Mucosa of rectum (tissue), 2 donors: Measurements from ENCODE around the gene TBL1XR1.
"Not testable (repeated sequence)": the region's sequence is repeated elsewhere in the genome, so short reads cannot be mapped to it uniquely, and the experiment has no call there.

Experiments used
- H3K27ac ChIP-seq, 2 donors: one replicate each; pipeline ENCODE4 v1.7.0; 2013; ENCODE audit warnings: inconsistent platforms in 2 of 2, low read depth in 2 of 2, low read length in 2 of 2
- H3K27me3 ChIP-seq, 2 donors: one replicate each; pipeline ENCODE4 v1.7.0; 2013; ENCODE audit warnings: low read length in 2 of 2; ENCODE audit not compliant: control insufficient read depth in 2 of 2, insufficient read depth in 2 of 2
- H3K36me3 ChIP-seq, 2 donors: one replicate each; pipeline ENCODE4 v1.7.0; 2013; ENCODE audit warnings: low read length in 2 of 2; ENCODE audit not compliant: control insufficient read depth in 2 of 2, insufficient read depth in 2 of 2
- H3K4me1 ChIP-seq, 2 donors: one replicate each; pipeline ENCODE4 v1.7.0; 2013; ENCODE audit warnings: low read length in 2 of 2, mild to moderate bottlenecking in 1 of 2; ENCODE audit not compliant: control insufficient read depth in 2 of 2, insufficient read depth in 2 of 2
- H3K4me3 ChIP-seq, 2 donors: one replicate each; pipeline ENCODE4 v1.7.0; 2013; ENCODE audit warnings: low read length in 2 of 2
- H3K9ac ChIP-seq, 2 donors: one replicate each; pipeline ENCODE4 v1.7.0; 2013; ENCODE audit warnings: low read length in 2 of 2, low read depth in 1 of 2, mild to moderate bottlenecking in 1 of 2
- H3K9me3 ChIP-seq, 2 donors: one replicate each; pipeline ENCODE4 v1.7.0; 2013; ENCODE audit warnings: low read length in 2 of 2; ENCODE audit not compliant: control insufficient read depth in 2 of 2
- donor health status: healthy.
- donor health status: Normal muscosa, but diverticular disease.

TBL1XR1 gene

GRCh38 chr3:177186306-177186705, 11.0 kb downstream of the TBL1XR1 start:
- Histone ChIP-seq H3K4me3 (no peak overlapping the region), H3K36me3 (no peaks in the 10 kb centered on the region), H3K4me1 (peaks cover 3 to 12% of the 10 kb centered on the region in 2 donors), H3K9ac (no peak overlapping the region), H3K9me3 (no peaks in the 10 kb centered on the region), H3K27me3 (no peaks in the 10 kb centered on the region), H3K27ac (peak overlapping the region in 1 of 2 donors; percentile 29)

DNA sequence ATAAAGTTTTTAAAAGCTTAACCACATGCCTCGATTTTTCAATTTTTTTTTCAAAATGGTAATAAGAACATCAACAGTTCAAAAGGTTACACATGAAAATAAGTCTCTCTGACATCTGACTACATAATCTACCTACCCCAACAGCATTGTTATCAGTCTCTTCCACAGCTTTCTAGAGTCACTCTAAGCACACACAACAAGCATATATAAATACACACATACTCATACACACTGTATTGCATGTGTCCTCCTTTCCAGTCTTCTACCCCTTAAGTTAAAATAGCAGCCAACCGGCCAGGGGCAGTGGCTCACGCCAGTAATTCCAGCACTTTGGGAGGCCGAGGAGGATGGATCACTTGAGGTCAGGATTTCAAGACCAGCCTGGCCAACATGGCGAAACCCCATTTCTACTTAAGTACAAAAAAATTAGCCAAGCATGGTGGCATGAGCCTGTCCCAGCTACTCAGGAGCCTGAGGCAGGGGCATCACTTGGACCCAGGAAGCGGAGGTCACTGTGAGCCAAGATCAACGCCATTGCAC, 12.2 kb downstream of the TBL1XR1 start:
- Histone ChIP-seq H3K27ac (no peak overlapping the region), H3K27me3 (no peaks in the 10 kb centered on the region), H3K4me1 (peaks cover 0 to 8% of the 10 kb centered on the region in 2 donors)

GRCh38 chr3:177184602-177185001, 12.7 kb downstream of the TBL1XR1 start:
- not testable (repeated sequence) for H3K36me3 ChIP-seq

More for the DNA sequence above, 12.2 kb downstream of the TBL1XR1 start:
- H3K9me3 ChIP-seq = no peaks in the 10 kb centered on the region
- no peak overlapping the region for H3K9ac ChIP-seq
- no peaks in the 10 kb centered on the region for H3K36me3 ChIP-seq
- H3K4me3 ChIP-seq = no peak overlapping the region

GRCh38 chr3:177182352-177182751, 14.9 kb downstream of the TBL1XR1 start:
- H3K27ac ChIP-seq = no peak overlapping the region
- no peak overlapping the region for H3K4me3 ChIP-seq
- H3K9ac ChIP-seq = no peak overlapping the region
- H3K9me3 ChIP-seq = no peaks in the 10 kb centered on the region
- peaks cover 2 to 15% of the 10 kb centered on the region in 2 donors for H3K4me1 ChIP-seq
- H3K36me3 ChIP-seq = no peaks in the 10 kb centered on the region
- H3K27me3 ChIP-seq = no peaks in the 10 kb centered on the region

More at GRCh38 chr3:177184602-177185001, 12.7 kb downstream of the TBL1XR1 start:
- not testable (repeated sequence) for H3K9ac ChIP-seq, H3K27ac ChIP-seq, H3K27me3 ChIP-seq, H3K4me3 ChIP-seq, H3K4me1 ChIP-seq, H3K9me3 ChIP-seq

GRCh38 chr3:177181418-177181817, 15.9 kb downstream of the TBL1XR1 start:
- Histone ChIP-seq H3K27ac (no peak overlapping the region), H3K36me3 (no peaks in the 10 kb centered on the region), H3K4me3 (no peak overlapping the region), H3K9ac (no peak overlapping the region), H3K4me1 (peaks cover 12 to 19% of the 10 kb centered on the region in 2 donors), H3K9me3 (no peaks in the 10 kb centered on the region), H3K27me3 (no peaks in the 10 kb centered on the region)

- H3K36me3 ChIP-seq = no peaks in the 10 kb centered on the region
- no peak overlapping the region for H3K4me3 ChIP-seq
- H3K4me1 ChIP-seq = peaks cover 12 to 15% of the 10 kb centered on the region in 2 donors
- H3K27ac ChIP-seq = no peak overlapping the region
- H3K9ac ChIP-seq = no peak overlapping the region
- H3K9me3 ChIP-seq = no peaks in the 10 kb centered on the region
- H3K27me3 ChIP-seq = no peaks in the 10 kb centered on the region
Measured at GRCh38 chr3:177180506-177180905, 16.8 kb downstream of the TBL1XR1 start.

DNA sequence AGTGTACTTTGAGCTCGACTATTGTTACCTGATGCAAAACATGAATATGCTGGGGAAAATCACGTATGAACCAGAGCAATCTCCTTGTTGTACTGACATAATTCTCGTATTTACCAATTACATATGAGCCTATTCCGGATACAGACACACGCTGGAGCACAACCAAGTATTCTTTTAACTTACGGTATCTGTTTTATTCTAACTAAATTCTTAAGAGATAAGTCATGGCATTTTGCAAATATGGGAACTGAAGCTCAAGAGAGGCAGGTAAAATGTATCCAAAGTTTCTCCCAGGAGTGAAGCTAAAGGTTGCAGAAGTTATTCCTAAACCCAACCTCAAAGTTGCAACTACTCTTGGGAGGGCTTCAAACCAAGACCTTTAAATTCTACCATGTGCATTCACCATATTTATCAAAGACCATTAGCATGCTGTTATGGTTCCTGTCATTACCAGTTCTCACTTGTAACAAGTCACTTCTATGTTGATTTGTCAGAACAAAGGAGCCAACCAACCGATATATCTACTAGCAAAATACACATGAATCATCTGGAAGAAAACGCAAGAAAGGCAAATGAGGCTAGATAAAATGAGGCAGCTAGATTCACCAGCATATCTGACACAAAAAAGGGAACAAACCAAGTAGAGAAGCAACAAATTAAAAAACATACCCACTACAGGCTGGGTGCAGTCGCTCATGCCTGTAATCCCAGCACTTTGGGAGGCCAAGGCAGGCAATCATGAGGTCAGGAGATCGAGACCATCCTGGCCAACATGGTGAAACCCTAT, 17.8 kb downstream of the TBL1XR1 start:
- H3K9ac ChIP-seq = no peak overlapping the region
- no peaks in the 10 kb centered on the region for H3K36me3 ChIP-seq

GRCh38 chr3:177177749-177178221, 19.5 kb downstream of the TBL1XR1 start:
- peak overlapping the region; percentile 69 to 84 for H3K27ac ChIP-seq

More for the DNA sequence above, 17.8 kb downstream of the TBL1XR1 start:
- H3K27me3 ChIP-seq = no peaks in the 10 kb centered on the region
- H3K4me3 ChIP-seq = no peak overlapping the region
- peaks cover 11 to 12% of the 10 kb centered on the region in 2 donors for H3K4me1 ChIP-seq
- H3K27ac ChIP-seq = peak overlapping the region; percentile 34 to 84
- H3K9me3 ChIP-seq = no peaks in the 10 kb centered on the region

GRCh38 chr3:177174607-177175170, 22.6 kb downstream of the TBL1XR1 start:
- Histone ChIP-seq H3K9ac (no peak overlapping the region), H3K4me1 (peaks cover 16 to 18% of the 10 kb centered on the region in 2 donors), H3K27ac (no peak overlapping the region), H3K4me3 (no peak overlapping the region), H3K9me3 (no peaks in the 10 kb centered on the region), H3K36me3 (peaks cover 0 to 3% of the 10 kb centered on the region in 2 donors), H3K27me3 (no peaks in the 10 kb centered on the region)

More at GRCh38 chr3:177177749-177178221, 19.5 kb downstream of the TBL1XR1 start:
- no peaks in the 10 kb centered on the region for H3K9me3 ChIP-seq
- H3K4me3 ChIP-seq = peak overlapping the region in 1 of 2 donors; percentile 8
- peak overlapping the region; percentile 5 to 48 for H3K9ac ChIP-seq
- H3K36me3 ChIP-seq = no peaks in the 10 kb centered on the region
- no peaks in the 10 kb centered on the region for H3K27me3 ChIP-seq
- H3K4me1 ChIP-seq = peaks cover 11 to 16% of the 10 kb centered on the region in 2 donors
